Stimulated activated naive CD8-positive, alpha-beta T cell treated with anti-CD3 and anti-CD28 coated beads, Interleukin-15, Interleukin-2, amounts not matched to agents 100 U/mL and 50 U/mL, for 24 hours (primary cell): ENCODE results near the gene BORCS6.
A peak's percentile ranks its signal among the peaks of the same experiment; 100 is the strongest.
"Not testable (repeated sequence)": the region's sequence is repeated elsewhere in the genome, so short reads cannot be mapped to it uniquely, and the experiment has no call there.

ENCODE experiments used
- ATAC-seq: fragments of 150-1000 bp; cut with Tn5 transposase; one replicate; pipeline ENCODE4 v1.10.0; 2021
- DNase-seq: peaks from one replicate; pipeline ENCODE4 v3.0.0; 2021

The BORCS6 gene

GRCh38 chr17:8173056-8173870 is 16.7 kb downstream of the BORCS6 start:
- ATAC-seq = peak; percentile 86
- peak; percentile 77 for DNase-seq

GRCh38 chr17:8170186-8170585 is 19.8 kb downstream of the BORCS6 start:
- ATAC-seq, DNase-seq: not testable (repeated sequence)

GRCh38 chr17:8167526-8167925 is 22.5 kb downstream of the BORCS6 start:
- DNase-seq = no peak
- ATAC-seq = no peak

- ATAC-seq = no peak
- DNase-seq = no peak
Measured at GRCh38 chr17:8166731-8167130, 23.2 kb downstream of the BORCS6 start.

- DNase-seq (no peak), ATAC-seq (no peak)
Measured at GRCh38 chr17:8164815-8165131, 25.2 kb downstream of the BORCS6 start.

GRCh38 chr17:8163978-8164814 is 25.8 kb downstream of the BORCS6 start:
- DNase-seq = peak; percentile 85
- peak; percentile 70 for ATAC-seq

GRCh38 chr17:8162997-8163977 is 26.7 kb downstream of the BORCS6 start:
- peak; percentile 52 for DNase-seq

GRCh38 chr17:8162233-8162996 is 27.6 kb downstream of the BORCS6 start, which contains the start of gene VAMP2:
Gene VAMP2, minus strand, starts transcription at chr17:8162948. Its CDS starts 69 bp downstream, at chr17:8162879.
- peak; percentile 38 for ATAC-seq
- DNase-seq = peak; percentile 87

More at GRCh38 chr17:8162997-8163977, 26.7 kb downstream of the BORCS6 start:
- ATAC-seq = no peak

GRCh38 chr17:8161289-8162232 is 28.4 kb downstream of the BORCS6 start:
- ATAC-seq (no peak), DNase-seq (no peak)

- ATAC-seq (no peak), DNase-seq (peak; percentile 46)
Measured at GRCh38 chr17:8160741-8161221, 29.2 kb downstream of the BORCS6 start.

- DNase-seq (no peak), ATAC-seq (no peak)
Measured at GRCh38 chr17:8160224-8160577, 29.8 kb downstream of the BORCS6 start.

- DNase-seq (no peak), ATAC-seq (no peak)
Measured at GRCh38 chr17:8159459-8160223, 30.3 kb downstream of the BORCS6 start.

GRCh38 chr17:8159032-8159400 is 31.0 kb downstream of the BORCS6 start:
- ATAC-seq = no peak
- no peak for DNase-seq

GRCh38 chr17:8158267-8159031 is 31.5 kb downstream of the BORCS6 start:
- DNase-seq (peak; percentile 95), ATAC-seq (peak; percentile 11)

- ATAC-seq (peak; percentile 74), DNase-seq (peak; percentile 100)
Measured at GRCh38 chr17:8156246-8156992, 33.6 kb downstream of the BORCS6 start.

- DNase-seq (no peak), ATAC-seq (no peak)
Measured at GRCh38 chr17:8155996-8156245, 34.1 kb downstream of the BORCS6 start.

- DNase-seq = no peak
- ATAC-seq = no peak
Measured at GRCh38 chr17:8155231-8155995, 34.6 kb downstream of the BORCS6 start.
